ENCODE results near the gene PCDHGC4.
A peak's percentile ranks its signal among the peaks of the same experiment; 100 is the strongest.

The PCDHGC4 gene

GRCh38 chr5:141512911-141513626, 28.2 kb downstream of the PCDHGC4 start:
- no peak for DNase-seq (ENCODE audit: low read depth)

- peak; percentile 15 for DNase-seq (ENCODE audit: low read depth)
Measured at GRCh38 chr5:141513627-141514329, 28.9 kb downstream of the PCDHGC4 start.

- no peak for DNase-seq (ENCODE audit: low read depth)
Measured at GRCh38 chr5:141514330-141515133, 29.7 kb downstream of the PCDHGC4 start.

GRCh38 chr5:141515141-141515540, 30.3 kb downstream of the PCDHGC4 start:
- no peak for DNase-seq (ENCODE audit: low read depth)

- DNase-seq (ENCODE audit: low read depth) = no peak
Measured at GRCh38 chr5:141515946-141516671, 31.3 kb downstream of the PCDHGC4 start.

- no peak for DNase-seq (ENCODE audit: low read depth)
Measured at GRCh38 chr5:141516672-141517025, 31.8 kb downstream of the PCDHGC4 start.

- no peak for DNase-seq (ENCODE audit: low read depth)
Measured at GRCh38 chr5:141517312-141517711, 32.5 kb downstream of the PCDHGC4 start.

- no peak for DNase-seq (ENCODE audit: low read depth)
Measured at GRCh38 chr5:141517880-141518617, 33.2 kb downstream of the PCDHGC4 start.

GRCh38 chr5:141518618-141519015, 33.8 kb downstream of the PCDHGC4 start:
- no peak for DNase-seq (ENCODE audit: low read depth)

GRCh38 chr5:141519605-141520565, 35.1 kb downstream of the PCDHGC4 start:
- DNase-seq (ENCODE audit: low read depth) = no peak

GRCh38 chr5:141521244-141521781, 36.5 kb downstream of the PCDHGC4 start:
- DNase-seq (ENCODE audit: low read depth) = no peak

GRCh38 chr5:141522301-141522700, 37.5 kb downstream of the PCDHGC4 start:
- no peak for DNase-seq (ENCODE audit: low read depth)

GRCh38 chr5:141523991-141524390, 39.2 kb downstream of the PCDHGC4 start:
- no peak for DNase-seq (ENCODE audit: low read depth)

- DNase-seq (ENCODE audit: low read depth) = no peak
Measured at GRCh38 chr5:141524604-141525597, 40.1 kb downstream of the PCDHGC4 start.

- no peak for DNase-seq (ENCODE audit: low read depth)
Measured at GRCh38 chr5:141525653-141526052, 40.8 kb downstream of the PCDHGC4 start.

- no peak for DNase-seq (ENCODE audit: low read depth)
Measured at GRCh38 chr5:141527426-141527825, 42.6 kb downstream of the PCDHGC4 start.

GRCh38 chr5:141528291-141528984, 43.6 kb downstream of the PCDHGC4 start:
- no peak for DNase-seq (ENCODE audit: low read depth)

GRCh38 chr5:141529002-141529401, 44.2 kb downstream of the PCDHGC4 start:
- DNase-seq (ENCODE audit: low read depth) = no peak

Measured in T-helper 22 cell (primary cell).